GM10248 (cell line): ENCODE measurements around the gene KLRG1.

Experiments
- CTCF ChIA-PET: fragments of 300-600 bp; sonication (Branson Sonifier 250); formaldehyde crosslinking; extraction: SDS; loops from one replicate; lab custom pipeline; 2021; ENCODE audit warnings: antibody characterized with exemption; lab: Yijun Ruan, JAX
- POLR2A ChIA-PET: fragments of 350-650 bp; sonication (Branson Sonifier 250); formaldehyde crosslinking; extraction: SDS; loops from one replicate; lab custom pipeline; 2020; ENCODE audit warnings: antibody characterized with exemption; lab: Yijun Ruan, JAX
- DNase-seq: peaks from one replicate; pipeline ENCODE4 v3.0.0; 2012; ENCODE audit errors: extremely low spot score
- TF ChIP-seq, protein P1 (sequence below): IDR thresholded peaks from 2 replicates; pipeline ENCODE4 v1.5.1; 2012; ENCODE audit warnings: mild to moderate bottlenecking, low read depth; ENCODE audit errors: extremely low read depth, missing control alignments, control extremely low read depth

Gene KLRG1

GRCh38 chr12:8949342-8950220 is 39.8 kb upstream of the KLRG1 start, which contains the start of gene M6PR:
TSS of gene M6PR (minus strand) at chr12:8949645. CDS start at chr12:8946404, 3,241 bp downstream.
- TF ChIP-seq, protein P1, sequence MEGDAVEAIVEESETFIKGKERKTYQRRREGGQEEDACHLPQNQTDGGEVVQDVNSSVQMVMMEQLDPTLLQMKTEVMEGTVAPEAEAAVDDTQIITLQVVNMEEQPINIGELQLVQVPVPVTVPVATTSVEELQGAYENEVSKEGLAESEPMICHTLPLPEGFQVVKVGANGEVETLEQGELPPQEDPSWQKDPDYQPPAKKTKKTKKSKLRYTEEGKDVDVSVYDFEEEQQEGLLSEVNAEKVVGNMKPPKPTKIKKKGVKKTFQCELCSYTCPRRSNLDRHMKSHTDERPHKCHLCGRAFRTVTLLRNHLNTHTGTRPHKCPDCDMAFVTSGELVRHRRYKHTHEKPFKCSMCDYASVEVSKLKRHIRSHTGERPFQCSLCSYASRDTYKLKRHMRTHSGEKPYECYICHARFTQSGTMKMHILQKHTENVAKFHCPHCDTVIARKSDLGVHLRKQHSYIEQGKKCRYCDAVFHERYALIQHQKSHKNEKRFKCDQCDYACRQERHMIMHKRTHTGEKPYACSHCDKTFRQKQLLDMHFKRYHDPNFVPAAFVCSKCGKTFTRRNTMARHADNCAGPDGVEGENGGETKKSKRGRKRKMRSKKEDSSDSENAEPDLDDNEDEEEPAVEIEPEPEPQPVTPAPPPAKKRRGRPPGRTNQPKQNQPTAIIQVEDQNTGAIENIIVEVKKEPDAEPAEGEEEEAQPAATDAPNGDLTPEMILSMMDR = peak; percentile 77
- CTCF ChIA-PET = interaction anchor here (0.7 to 3.7 kb wide), 27 partner anchors 11 to 339 kb away, joined by 3 to 25 read pairs (median 4); partner anchors contain the start of gene PHC1
- POLR2A ChIA-PET = interaction anchor here (0.6 to 1.1 kb wide), 2 partner anchors 37 to 82 kb away, joined by 3 read pairs; no protein-coding TSS in a partner anchor
- DNase-seq = peak; percentile 92

GRCh38 chr12:8950221-8950527 is 39.2 kb upstream of the KLRG1 start:
- POLR2A ChIA-PET = interaction anchor here (1.1 kb wide), 1 partner anchor 38 kb away, joined by 3 read pairs; no protein-coding TSS in a partner anchor
- DNase-seq = no peak
- CTCF ChIA-PET = interaction anchor here (0.9 to 3.7 kb wide), 21 partner anchors 11 to 340 kb away, joined by 3 to 25 read pairs (median 5); partner anchors contain the start of gene PHC1

DNA sequence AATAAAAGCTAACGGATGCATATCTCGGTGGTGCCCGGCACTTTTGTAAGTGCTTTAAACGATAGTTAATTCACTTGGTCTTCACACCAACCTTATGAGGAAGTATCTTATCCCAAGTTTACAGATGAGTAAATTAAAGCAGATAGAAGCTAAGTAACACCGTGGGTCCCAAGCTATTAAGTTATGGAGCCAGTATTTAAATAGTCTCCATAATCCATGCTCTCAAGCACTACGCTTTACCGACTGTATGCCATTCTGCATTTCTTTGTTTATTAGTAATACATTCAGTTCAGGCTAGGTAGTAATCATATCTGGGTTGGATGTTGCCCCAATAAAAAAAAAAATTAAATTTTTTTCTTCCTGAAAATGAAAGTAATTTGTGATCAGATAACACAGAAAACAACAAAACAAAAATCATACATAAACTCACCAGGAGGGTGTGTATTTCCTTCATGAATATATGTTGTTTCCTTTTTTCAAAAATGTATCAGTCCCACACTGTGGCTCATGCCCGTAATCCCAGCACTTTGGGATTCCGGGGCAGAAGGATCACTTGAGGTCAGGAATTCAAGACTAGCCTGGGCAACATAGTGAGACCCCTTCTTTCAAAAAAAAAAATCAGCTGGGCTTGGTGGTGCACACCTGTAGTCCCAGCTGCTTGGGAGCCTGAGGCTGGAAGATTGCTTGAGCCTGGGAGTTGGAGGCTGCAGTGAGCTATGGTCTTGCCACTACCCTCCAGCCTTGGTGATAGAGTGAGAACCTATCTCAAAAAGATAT is 38.5 kb upstream of the KLRG1 start:
- TF ChIP-seq, protein P1 = no peak
- no peak for DNase-seq
- ChIA-PET POLR2A (no interaction called here), CTCF (interaction anchor here (0.9 to 3.7 kb wide), 12 partner anchors 12 to 293 kb away, joined by 3 to 25 read pairs (median 6); no protein-coding TSS in a partner anchor)

More at GRCh38 chr12:8950221-8950527, 39.2 kb upstream of the KLRG1 start:
- TF ChIP-seq, protein P1 = no peak

DNA sequence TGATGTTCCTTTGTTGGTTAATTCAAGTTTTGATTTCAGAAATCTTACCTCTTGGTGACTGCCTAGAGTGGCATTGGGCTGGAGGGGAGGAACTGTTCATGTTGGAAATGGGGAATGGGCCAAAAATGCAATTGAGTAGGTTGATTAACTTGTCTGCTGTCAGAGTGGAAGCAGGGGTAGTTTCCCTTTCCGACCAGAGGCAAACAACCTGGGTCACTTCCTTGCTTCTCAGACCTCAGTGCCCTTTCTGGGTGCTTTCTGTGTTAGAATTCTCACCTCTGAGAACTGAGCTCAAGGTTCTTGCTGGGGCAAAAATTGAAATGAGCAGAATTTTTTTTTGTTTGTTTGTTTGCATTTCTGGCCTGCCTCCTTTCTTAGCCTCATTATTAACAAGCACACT is 37.6 kb upstream of the KLRG1 start:
- TF ChIP-seq, protein P1 = no peak
- CTCF ChIA-PET = interaction anchor here (0.7 to 3.7 kb wide), 9 partner anchors 16 to 98 kb away, joined by 3 to 25 read pairs (median 5); no protein-coding TSS in a partner anchor
- DNase-seq = no peak
- POLR2A ChIA-PET = no interaction called here

- ChIA-PET CTCF (interaction anchor here (0.7 kb wide), 1 partner anchor 96 kb away, joined by 3 read pairs; no protein-coding TSS in a partner anchor), POLR2A (no interaction called here)
- DNase-seq = no peak
- TF ChIP-seq, protein P1 = no peak
Observed at GRCh38 chr12:8953773-8954402, 35.5 kb upstream of the KLRG1 start.
